ENCODE measurements around the gene TMEM106C.

DNA sequence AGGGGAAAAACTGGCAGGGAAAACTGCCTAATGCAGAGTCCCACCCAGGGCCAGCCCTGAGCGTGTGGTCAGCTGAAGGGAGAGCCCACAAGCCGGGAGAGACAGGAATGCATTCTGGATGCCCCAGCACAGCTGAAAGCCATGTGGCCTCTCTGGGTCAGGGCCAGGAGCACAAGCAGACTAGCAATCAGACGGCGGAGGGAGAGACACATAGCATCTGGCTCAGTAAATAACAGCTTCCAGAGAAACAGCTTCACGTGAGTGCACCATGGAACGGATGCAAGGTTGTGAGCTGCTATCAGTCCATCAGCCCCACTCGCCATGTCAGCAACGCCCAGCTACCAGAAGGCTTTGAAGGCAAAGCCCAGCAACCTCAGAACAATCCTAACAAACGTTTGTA, 28.2 kb upstream of the TMEM106C start:
- TF ChIP-seq POLR2A (IDR thresholded peaks at IDR 0.05; ENCODE audit: low read depth) (no peak), CTCF (IDR thresholded peaks at IDR 0.05) (no peak)
